Neuron (in vitro differentiated cells): Measurements from ENCODE around the gene SDR42E1.

Source experiments
- H2AFZ ChIP-seq: one replicate; pipeline ENCODE4 v1.6.1; 2013; ENCODE audit warnings: low read depth, mild to moderate bottlenecking, inconsistent platforms, low read length, moderate library complexity
- H3K27me3 ChIP-seq: one replicate; pipeline ENCODE4 v1.6.1; 2013; ENCODE audit warnings: low read length; ENCODE audit not compliant: insufficient read depth
- H3K36me3 ChIP-seq: one replicate; pipeline ENCODE4 v1.6.1; 2013; ENCODE audit warnings: low read length; ENCODE audit not compliant: insufficient read depth
- H3K4me1 ChIP-seq: one replicate; pipeline ENCODE4 v1.6.1; 2013; ENCODE audit warnings: low read length; ENCODE audit not compliant: insufficient read depth
- H3K4me3 ChIP-seq: 2 replicates; pipeline ENCODE4 v1.5.1; 2013; ENCODE audit warnings: mild to moderate bottlenecking, low read length, moderate library complexity
- H3K9me3 ChIP-seq: one replicate; pipeline ENCODE4 v1.6.1; 2013; ENCODE audit warnings: low read length

Gene SDR42E1

GRCh38 chr16:82046541-82046940, 35.3 kb upstream of the SDR42E1 start:
- no peaks in the 10 kb centered on the region for H3K9me3 ChIP-seq
- H3K27me3 ChIP-seq: no peaks in the 10 kb centered on the region
- H3K4me1 ChIP-seq: peaks cover 5% of the 10 kb centered on the region
- no peak overlapping the region for H2AFZ ChIP-seq
- no peaks in the 10 kb centered on the region for H3K36me3 ChIP-seq
- no peak overlapping the region for H3K4me3 ChIP-seq

- Histone ChIP-seq H3K4me3 (no peak overlapping the region), H3K4me1 (peaks cover 5% of the 10 kb centered on the region), H2AFZ (no peak overlapping the region), H3K36me3 (no peaks in the 10 kb centered on the region), H3K9me3 (no peaks in the 10 kb centered on the region), H3K27me3 (no peaks in the 10 kb centered on the region)
These were observed 34.2 kb upstream of the SDR42E1 start for GRCh38 chr16:82045465-82045864.

GRCh38 chr16:82044585-82044911, 33.3 kb upstream of the SDR42E1 start:
- H3K27me3 ChIP-seq: no peaks in the 10 kb centered on the region
- peaks cover 5% of the 10 kb centered on the region for H3K4me1 ChIP-seq
- H2AFZ ChIP-seq: no peak overlapping the region
- no peaks in the 10 kb centered on the region for H3K36me3 ChIP-seq
- H3K9me3 ChIP-seq: no peaks in the 10 kb centered on the region
- no peak overlapping the region for H3K4me3 ChIP-seq

- H2AFZ ChIP-seq: no peak overlapping the region
- H3K4me1 ChIP-seq: peaks cover 5% of the 10 kb centered on the region
- H3K27me3 ChIP-seq: no peaks in the 10 kb centered on the region
- H3K9me3 ChIP-seq: no peaks in the 10 kb centered on the region
- H3K36me3 ChIP-seq: no peaks in the 10 kb centered on the region
- H3K4me3 ChIP-seq: no peak overlapping the region
These were observed 32.7 kb upstream of the SDR42E1 start for GRCh38 chr16:82043680-82044584.

GRCh38 chr16:82042846-82043245, 31.6 kb upstream of the SDR42E1 start:
- H3K36me3 ChIP-seq: no peaks in the 10 kb centered on the region
- H3K9me3 ChIP-seq: no peaks in the 10 kb centered on the region
- no peaks in the 10 kb centered on the region for H3K27me3 ChIP-seq
- no peak overlapping the region for H3K4me3 ChIP-seq
- H2AFZ ChIP-seq: no peak overlapping the region
- H3K4me1 ChIP-seq: peaks cover 5% of the 10 kb centered on the region

GRCh38 chr16:82042144-82042543, 30.9 kb upstream of the SDR42E1 start:
- H2AFZ ChIP-seq: no peak overlapping the region
- no peaks in the 10 kb centered on the region for H3K27me3 ChIP-seq
- H3K4me3 ChIP-seq: no peak overlapping the region
- peaks cover 5% of the 10 kb centered on the region for H3K4me1 ChIP-seq
- no peaks in the 10 kb centered on the region for H3K9me3 ChIP-seq
- H3K36me3 ChIP-seq: no peaks in the 10 kb centered on the region

- H3K27me3 ChIP-seq: no peaks in the 10 kb centered on the region
- H3K4me1 ChIP-seq: peaks cover 5% of the 10 kb centered on the region
- H3K36me3 ChIP-seq: no peaks in the 10 kb centered on the region
- H3K4me3 ChIP-seq: no peak overlapping the region
- no peak overlapping the region for H2AFZ ChIP-seq
- no peaks in the 10 kb centered on the region for H3K9me3 ChIP-seq
These were observed 30.3 kb upstream of the SDR42E1 start for GRCh38 chr16:82041542-82041941.

GRCh38 chr16:82040296-82040695, 29.0 kb upstream of the SDR42E1 start:
- no peak overlapping the region for H2AFZ ChIP-seq
- no peak overlapping the region for H3K4me3 ChIP-seq
- H3K27me3 ChIP-seq: no peaks in the 10 kb centered on the region
- H3K9me3 ChIP-seq: no peaks in the 10 kb centered on the region
- no peaks in the 10 kb centered on the region for H3K4me1 ChIP-seq
- H3K36me3 ChIP-seq: no peaks in the 10 kb centered on the region

- Histone ChIP-seq H3K27me3 (no peaks in the 10 kb centered on the region), H2AFZ (no peak overlapping the region), H3K36me3 (no peaks in the 10 kb centered on the region), H3K4me3 (no peak overlapping the region), H3K4me1 (no peaks in the 10 kb centered on the region), H3K9me3 (no peaks in the 10 kb centered on the region)
These were observed 26.4 kb upstream of the SDR42E1 start for GRCh38 chr16:82037666-82038065.

GRCh38 chr16:82037251-82037650, 26.0 kb upstream of the SDR42E1 start:
- Histone ChIP-seq H3K27me3 (no peaks in the 10 kb centered on the region), H3K9me3 (no peaks in the 10 kb centered on the region), H3K36me3 (no peaks in the 10 kb centered on the region), H3K4me1 (no peaks in the 10 kb centered on the region), H3K4me3 (no peak overlapping the region), H2AFZ (no peak overlapping the region)

- no peak within 1 kb of the TSS for H2AFZ ChIP-seq
- no peaks in the 10 kb centered on the region for H3K9me3 ChIP-seq
- H3K36me3 ChIP-seq: no peaks in the 10 kb centered on the region
- H3K27me3 ChIP-seq: no peaks in the 10 kb centered on the region
- H3K4me1 ChIP-seq: no peaks in the 10 kb centered on the region
- H3K4me3 ChIP-seq: no peak within 1 kb of the TSS
These were observed 23.8 kb upstream of the SDR42E1 start, which contains the start of gene HSD17B2 for GRCh38 chr16:82034981-82035612. Gene HSD17B2 (plus strand): TSS chr16:82035253. CDS start chr16:82035425, 172 bp downstream.

GRCh38 chr16:82033683-82034300, 22.5 kb upstream of the SDR42E1 start:
- H3K4me3 ChIP-seq: no peak overlapping the region
- no peaks in the 10 kb centered on the region for H3K36me3 ChIP-seq
- no peaks in the 10 kb centered on the region for H3K27me3 ChIP-seq
- no peaks in the 10 kb centered on the region for H3K9me3 ChIP-seq
- no peak overlapping the region for H2AFZ ChIP-seq
- H3K4me1 ChIP-seq: no peaks in the 10 kb centered on the region

- Histone ChIP-seq H2AFZ (no peak overlapping the region), H3K36me3 (no peaks in the 10 kb centered on the region)
These were observed 21.7 kb upstream of the SDR42E1 start for GRCh38 chr16:82033006-82033405.

More at GRCh38 chr16:82033006-82033405, 21.7 kb upstream of the SDR42E1 start:
- H3K27me3 ChIP-seq: no peaks in the 10 kb centered on the region
- H3K4me3 ChIP-seq: no peak overlapping the region
- no peaks in the 10 kb centered on the region for H3K9me3 ChIP-seq
- no peaks in the 10 kb centered on the region for H3K4me1 ChIP-seq
